Measurements from ENCODE around the gene ENPP4. TPM values are rescaled to one million over a fixed set of nuclear protein-coding genes. Genes with fewer than 3 reads are reported as not detected.
"Not testable (repeated sequence)": the region's sequence is repeated elsewhere in the genome, so short reads cannot be mapped to it uniquely, and the experiment has no call there.

Gene ENPP4
- total RNA-seq, 6 experiments from 2014 or later, result 3.9 to 8.2 (median 6.2) TPM

GRCh38 chr6:46128476-46128875 lies 1.3 kb upstream of the ENPP4 start:
- no peak overlapping the region for H3K4me3 ChIP-seq
- intact Hi-C loops (cut with DNase I), result no loop called here

GRCh38 chr6:46129291-46129628 lies 529 bp upstream of the ENPP4 start:
- 3% methylated on average over 10 of the region's 10 CpGs for WGBS (ENCODE audit: insufficient coverage, low coverage, low lambda C conversion rate, missing lambda C conversion rate)
- DNase-seq, result no peak
- peak in 1 of 4 donors; percentile 29 for ATAC-seq
- Histone ChIP-seq H3K4me3 (peak overlapping the region; percentile 69 to 76 (median 74)), H3K27me3 (no peaks in the 10 kb centered on the region), H3K4me1 (peaks cover 0 to 23% (median 0%) of the 10 kb centered on the region in 4 donors), H3K36me3 (no peaks in the 10 kb centered on the region), H3K27ac (peak overlapping the region in 1 of 3 donors; percentile 68), H3K9me3 (no peaks in the 10 kb centered on the region)
- TF ChIP-seq POLR2A (IDR thresholded peaks at IDR 0.05) (no peak), CTCF (IDR thresholded peaks at IDR 0.05) (no peak)
- intact Hi-C loops (cut with DNase I), result no loop called here

More at GRCh38 chr6:46128476-46128875, 1.3 kb upstream of the ENPP4 start:
- Histone ChIP-seq H3K36me3 (no peaks in the 10 kb centered on the region), H3K4me1 (peaks cover 0 to 23% (median 0%) of the 10 kb centered on the region in 4 donors), H3K9me3 (no peaks in the 10 kb centered on the region), H3K27me3 (no peaks in the 10 kb centered on the region), H3K27ac (no peak overlapping the region)
- WGBS (ENCODE audit: insufficient coverage, low coverage, low lambda C conversion rate, missing lambda C conversion rate), result 70% methylated on average over 3 of the region's 3 CpGs
- TF ChIP-seq CTCF (IDR thresholded peaks at IDR 0.05), result no peak
- no peak for TF ChIP-seq POLR2A (IDR thresholded peaks at IDR 0.05)
- ATAC-seq (no peak), DNase-seq (no peak)

- Histone ChIP-seq H3K9me3 (no peaks in the 10 kb centered on the region), H3K4me3 (peak overlapping the region; percentile 69 to 76 (median 74)), H3K36me3 (no peaks in the 10 kb centered on the region), H3K27ac (peak overlapping the region in 1 of 3 donors; percentile 68), H3K27me3 (no peaks in the 10 kb centered on the region), H3K4me1 (peaks cover 0 to 20% (median 0%) of the 10 kb centered on the region in 4 donors)
- intact Hi-C loops (cut with DNase I), result no loop called here
- 55% methylated on average over 3 of the region's 4 CpGs for WGBS (ENCODE audit: insufficient coverage, low coverage, low lambda C conversion rate, missing lambda C conversion rate)
- DNase-seq (no peak), ATAC-seq (peak in 1 of 4 donors; percentile 3)
- no peak for TF ChIP-seq CTCF (IDR thresholded peaks at IDR 0.05)
- no peak for TF ChIP-seq POLR2A (IDR thresholded peaks at IDR 0.05)
Observed at GRCh38 chr6:46130666-46131065, 877 bp downstream of the ENPP4 start.

- H3K9me3 ChIP-seq; H3K27me3 ChIP-seq; DNase-seq; H3K4me3 ChIP-seq; ATAC-seq; intact Hi-C loops (cut with DNase I); H3K36me3 ChIP-seq; H3K27ac ChIP-seq: not testable (repeated sequence)
- peaks cover 0 to 14% (median 0%) of the 10 kb centered on the region in 4 donors for H3K4me1 ChIP-seq
- 100% methylated on average over 1 of the region's 1 CpG for WGBS (ENCODE audit: insufficient coverage, low coverage, low lambda C conversion rate, missing lambda C conversion rate)
Observed at GRCh38 chr6:46131291-46131690, 1.5 kb downstream of the ENPP4 start.

GRCh38 chr6:46134216-46134615 lies 4.4 kb downstream of the ENPP4 start:
- ATAC-seq, result no peak
- 88% methylated on average over 2 of the region's 2 CpGs for WGBS (ENCODE audit: insufficient coverage, low coverage, low lambda C conversion rate, missing lambda C conversion rate)

More at GRCh38 chr6:46134216-46134615, 4.4 kb downstream of the ENPP4 start:
- H3K4me1 ChIP-seq, result peaks cover 0 to 8% (median 0%) of the 10 kb centered on the region in 4 donors
- intact Hi-C loops (cut with DNase I), result no loop called here
- no peak overlapping the region for H3K27ac ChIP-seq
- TF ChIP-seq POLR2A (IDR thresholded peaks at IDR 0.05), result no peak
- no peak for TF ChIP-seq CTCF (IDR thresholded peaks at IDR 0.05)
- DNase-seq, result no peak
- H3K27me3 ChIP-seq, result no peaks in the 10 kb centered on the region
- H3K36me3 ChIP-seq, result no peaks in the 10 kb centered on the region
- no peak overlapping the region for H3K4me3 ChIP-seq
- H3K9me3 ChIP-seq, result no peaks in the 10 kb centered on the region
